HEK293 (cell line): ENCODE results near the gene SIMC1.
"Not testable (repeated sequence)": the region's sequence is repeated elsewhere in the genome, so short reads cannot be mapped to it uniquely, and the experiment has no call there.

Experiments
- CTCF ChIA-PET: fragments of 350-600 bp; formaldehyde crosslinking; extraction: SDS; loops from one replicate; lab custom pipeline; 2021; ENCODE audit warnings: antibody characterized with exemption; lab: Yijun Ruan, JAX
- POLR2A ChIA-PET: fragments of 300-600 bp; formaldehyde crosslinking; extraction: SDS; loops from one replicate; lab custom pipeline; 2020; ENCODE audit warnings: antibody characterized with exemption, inconsistent platforms; lab: Yijun Ruan, JAX
- H3K27ac ChIP-seq: fragments of 200-500 bp; sonication (Bioruptor generic); 2 replicates; pipeline ENCODE4 v1.5.1; 2014; ENCODE audit warnings: low read depth, low read length, control low read depth, inconsistent platforms; ENCODE audit errors: extremely low read depth
- H3K36me3 ChIP-seq, 2 experiments: fragments of 200-500 bp in 1 of 2; sonication (Bioruptor generic) in 1 of 2; 1 replicate in 1 of 2; 2 replicates in 1 of 2; pipeline ENCODE4 v1.5.1; 2014 to 2017; ENCODE audit warnings: inconsistent platforms in 2 of 2, low read length in 2 of 2; ENCODE audit not compliant: control insufficient read depth in 2 of 2, insufficient read depth in 1 of 2
- H3K4me1 ChIP-seq: fragments of 200-500 bp; sonication (Bioruptor generic); 2 replicates; pipeline ENCODE4 v1.5.1; 2014; ENCODE audit warnings: mild to moderate bottlenecking, low read length, inconsistent platforms; ENCODE audit not compliant: control insufficient read depth, insufficient read depth
- H3K4me3 ChIP-seq: 2 replicates; pipeline ENCODE4 v1.5.1; 2011; ENCODE audit warnings: low read depth, mild to moderate bottlenecking, control low read depth, low read length, moderate library complexity
- H3K9me3 ChIP-seq: fragments of 200-500 bp; sonication (Bioruptor generic); 2 replicates; pipeline ENCODE4 v1.5.1; 2014; ENCODE audit warnings: low read depth, low read length, inconsistent platforms; ENCODE audit not compliant: control insufficient read depth, insufficient read depth
- ELK4 ChIP-seq: IDR thresholded peaks from 2 replicates; pipeline ENCODE4 v1.6.1; 2011; ENCODE audit warnings: mild to moderate bottlenecking, low read depth, low read length, borderline replicate concordance
- GLIS2 ChIP-seq: fragments of 450-650 bp; formaldehyde crosslinking; IDR thresholded peaks from 2 replicates; pipeline ENCODE4 v1.5.1; 2016; ENCODE audit warnings: missing biosample characterization, missing genetic modification characterization
- HOXD13 ChIP-seq: sonication (generic); formaldehyde crosslinking; IDR thresholded peaks from 2 replicates; pipeline ENCODE4 v1.8.0; 2022; ENCODE audit warnings: missing genetic modification reagents, borderline replicate concordance
- KLF1 ChIP-seq: fragments of 450-650 bp; formaldehyde crosslinking; IDR thresholded peaks from 2 replicates; pipeline ENCODE4 v1.5.1; 2016; ENCODE audit warnings: missing biosample characterization, missing genetic modification characterization
- SCRT2 ChIP-seq: fragments of 450-650 bp; formaldehyde crosslinking; IDR thresholded peaks from 2 replicates; pipeline ENCODE4 v1.5.1; 2016; ENCODE audit warnings: missing biosample characterization, missing genetic modification characterization
- TRIM28 ChIP-seq: IDR thresholded peaks from 2 replicates; pipeline ENCODE4 v1.6.1; 2011; ENCODE audit warnings: low read length, control low read depth, borderline replicate concordance
- TSHZ1 ChIP-seq: fragments of 450-650 bp; formaldehyde crosslinking; IDR thresholded peaks from 2 replicates; pipeline ENCODE4 v1.5.1; 2016; ENCODE audit warnings: missing biosample characterization, missing genetic modification characterization, borderline replicate concordance
- ZBTB10 ChIP-seq: fragments of 450-650 bp; formaldehyde crosslinking; IDR thresholded peaks from 2 replicates; pipeline ENCODE4 v1.5.1; 2016; ENCODE audit warnings: missing biosample characterization, missing genetic modification characterization
- ZBTB7A ChIP-seq: fragments of 450-650 bp; formaldehyde crosslinking; IDR thresholded peaks from 2 replicates; pipeline ENCODE4 v1.5.1; 2016; ENCODE audit warnings: low read depth, missing biosample characterization, missing genetic modification characterization
- ZFP41 ChIP-seq: fragments of 450-650 bp; formaldehyde crosslinking; IDR thresholded peaks from 2 replicates; pipeline ENCODE4 v1.5.1; 2016; ENCODE audit warnings: missing biosample characterization, missing genetic modification characterization, borderline replicate concordance
- ZFP69B ChIP-seq: fragments of 450-650 bp; formaldehyde crosslinking; IDR thresholded peaks from 2 replicates; pipeline ENCODE4 v1.5.1; 2016; ENCODE audit warnings: missing biosample characterization, missing genetic modification characterization
- ZNF19 ChIP-seq: fragments of 450-650 bp; formaldehyde crosslinking; IDR thresholded peaks from 2 replicates; pipeline ENCODE4; 2016; ENCODE audit warnings: missing biosample characterization, missing genetic modification characterization, low read depth
- ZNF202 ChIP-seq: fragments of 450-650 bp; formaldehyde crosslinking; IDR thresholded peaks from 2 replicates; pipeline ENCODE4 v1.5.1; 2016; ENCODE audit warnings: missing biosample characterization, missing genetic modification characterization, borderline replicate concordance
- ZNF274 ChIP-seq, 2 experiments: fragments of 200-500 bp in 1 of 2; fragments of 450-650 bp in 1 of 2; sonication (Bioruptor generic) in 1 of 2; formaldehyde crosslinking in 1 of 2; IDR thresholded peaks; 2 replicates each; pipeline versions ENCODE4 v1.5.1 to v1.6.1; 2014 to 2016; ENCODE audit warnings: borderline replicate concordance in 1 of 2, inconsistent platforms in 1 of 2, low read length in 1 of 2, missing biosample characterization in 1 of 2, missing genetic modification characterization in 1 of 2
- ZNF544 ChIP-seq: fragments of 450-650 bp; formaldehyde crosslinking; IDR thresholded peaks from 2 replicates; pipeline ENCODE4 v1.5.0; 2017; ENCODE audit warnings: missing biosample characterization, missing genetic modification characterization
- ZNF692 ChIP-seq: fragments of 450-650 bp; formaldehyde crosslinking; IDR thresholded peaks from 2 replicates; pipeline ENCODE4 v1.5.1; 2016; ENCODE audit warnings: missing biosample characterization, missing genetic modification characterization
- ZNF704 ChIP-seq: fragments of 450-650 bp; formaldehyde crosslinking; IDR thresholded peaks from 2 replicates; pipeline ENCODE4 v1.5.1; 2016; ENCODE audit warnings: missing biosample characterization, missing genetic modification characterization
- ZNF707 ChIP-seq: fragments of 450-650 bp; formaldehyde crosslinking; IDR thresholded peaks from 2 replicates; pipeline ENCODE4 v1.5.1; 2016; ENCODE audit warnings: missing biosample characterization, missing genetic modification characterization
- TF ChIP-seq, protein P1 (sequence below): fragments of 450-650 bp; formaldehyde crosslinking; IDR thresholded peaks from 2 replicates; pipeline ENCODE4 v1.5.1; 2017; ENCODE audit warnings: missing biosample characterization, missing genetic modification characterization

The SIMC1 gene

GRCh38 chr5:176199803-176200399 lies 38.3 kb upstream of the SIMC1 start:
- H3K4me1 ChIP-seq, CTCF ChIA-PET, H3K4me3 ChIP-seq, H3K9me3 ChIP-seq, H3K36me3 ChIP-seq, POLR2A ChIA-PET, H3K27ac ChIP-seq: not testable (repeated sequence)

- POLR2A ChIA-PET, result no interaction called here
- TF ChIP-seq ZNF202 (tag by site-specific recombination) (no peak), SCRT2 (tag by site-specific recombination) (no peak), ZFP41 (tag by site-specific recombination) (no peak), TRIM28 (no peak), ZNF274 (IDR thresholded peaks at IDR 0.05; ENCODE audit: low read length) (no peak), ZNF274 (tag by site-specific recombination; IDR thresholded peaks at IDR 0.05; ENCODE audit: borderline replicate concordance) (no peak), ELK4 (no peak), HOXD13 (CRISPR knock-in tag) (no peak), ZNF544 (tag by site-specific recombination) (no peak), ZFP69B (tag by site-specific recombination) (no peak), ZBTB7A (tag by site-specific recombination) (no peak)
- TF ChIP-seq, protein P1, sequence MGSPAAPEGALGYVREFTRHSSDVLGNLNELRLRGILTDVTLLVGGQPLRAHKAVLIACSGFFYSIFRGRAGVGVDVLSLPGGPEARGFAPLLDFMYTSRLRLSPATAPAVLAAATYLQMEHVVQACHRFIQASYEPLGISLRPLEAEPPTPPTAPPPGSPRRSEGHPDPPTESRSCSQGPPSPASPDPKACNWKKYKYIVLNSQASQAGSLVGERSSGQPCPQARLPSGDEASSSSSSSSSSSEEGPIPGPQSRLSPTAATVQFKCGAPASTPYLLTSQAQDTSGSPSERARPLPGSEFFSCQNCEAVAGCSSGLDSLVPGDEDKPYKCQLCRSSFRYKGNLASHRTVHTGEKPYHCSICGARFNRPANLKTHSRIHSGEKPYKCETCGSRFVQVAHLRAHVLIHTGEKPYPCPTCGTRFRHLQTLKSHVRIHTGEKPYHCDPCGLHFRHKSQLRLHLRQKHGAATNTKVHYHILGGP (tag by site-specific recombination), result no peak
- TF ChIP-seq, all 188 proteins: peak for 0
- Histone ChIP-seq H3K4me1 (no peaks in the 10 kb centered on the region), H3K4me3 (no peak overlapping the region), H3K9me3 (no peaks in the 10 kb centered on the region), H3K27ac (no peak overlapping the region), H3K36me3 (no peaks in the 10 kb centered on the region)
- CTCF ChIA-PET, result interaction anchor here (0.7 kb wide), 1 partner anchor 656 kb away, joined by 5 read pairs; no protein-coding TSS in a partner anchor
Measured at GRCh38 chr5:176201811-176202210, 36.4 kb upstream of the SIMC1 start.

DNA sequence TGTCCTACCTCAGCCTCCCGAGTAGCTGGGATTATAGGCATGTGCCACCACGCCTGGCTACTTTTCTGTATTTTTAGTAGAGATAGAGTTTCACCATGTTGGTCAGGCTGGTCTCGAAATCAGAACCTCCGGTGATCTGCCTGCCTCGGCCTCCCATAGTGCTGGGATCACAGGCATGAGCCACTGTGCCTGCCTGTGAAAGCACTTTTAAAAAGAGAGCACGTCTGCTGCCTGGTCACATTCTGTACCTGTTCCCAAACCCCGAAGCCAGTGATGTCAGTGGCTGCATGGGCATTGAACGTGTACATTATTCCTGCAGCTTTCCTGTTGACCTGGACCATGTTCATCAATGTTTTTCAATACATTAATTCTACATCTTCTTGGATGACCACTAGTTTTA lies 35.1 kb upstream of the SIMC1 start:
- ChIA-PET CTCF (no interaction called here), POLR2A (no interaction called here)
- no peak overlapping the region for H3K27ac ChIP-seq
- H3K4me1 ChIP-seq, result no peaks in the 10 kb centered on the region
- H3K4me3 ChIP-seq, result no peak overlapping the region
- H3K36me3 ChIP-seq, result no peaks in the 10 kb centered on the region
- H3K9me3 ChIP-seq, result no peaks in the 10 kb centered on the region
- no peak for TF ChIP-seq ZNF19 (tag by site-specific recombination)
- no peak for TF ChIP-seq GLIS2
- TF ChIP-seq ZNF704 (tag by site-specific recombination), result no peak
- TF ChIP-seq KLF1 (tag by site-specific recombination), result no peak
- no peak for TF ChIP-seq TSHZ1 (tag by site-specific recombination)
- TF ChIP-seq ZNF707 (tag by site-specific recombination), result no peak
- TF ChIP-seq ZNF692 (tag by site-specific recombination), result no peak
- TF ChIP-seq ZBTB10, result no peak
